HFFc6 (cell line): Measurements from ENCODE around the gene DYSF. TPM values are rescaled to one million over a fixed set of nuclear protein-coding genes. Genes with fewer than 3 reads are reported as not detected.

Source experiments
- DNase-seq: peaks from one replicate; pipeline ENCODE4 v3.0.0-alpha.2; 2018
- H3K27ac Mint-ChIP-seq: 2 replicates; pipeline ENCODE4 v1.8.0; 2020; ENCODE audit warnings: mild to moderate bottlenecking, mixed read lengths
- H3K27me3 Mint-ChIP-seq: 2 replicates; pipeline ENCODE4 v1.8.0; 2021; ENCODE audit warnings: mild to moderate bottlenecking, moderate library complexity, mixed read lengths; ENCODE audit not compliant: insufficient read depth
- H3K36me3 Mint-ChIP-seq: 2 replicates; pipeline ENCODE4 v1.8.0; 2021; ENCODE audit warnings: low read depth, mixed read lengths
- H3K4me1 Mint-ChIP-seq: 2 replicates; pipeline ENCODE4 v1.8.0; 2020; ENCODE audit warnings: low read depth, mixed read lengths
- H3K4me3 Mint-ChIP-seq: 2 replicates; pipeline ENCODE4 v1.8.0; 2020; ENCODE audit warnings: mild to moderate bottlenecking, moderate library complexity, mixed read lengths
- H3K9me3 Mint-ChIP-seq: 2 replicates; pipeline ENCODE4 v1.8.0; 2020; ENCODE audit warnings: mild to moderate bottlenecking, mixed read lengths
- CTCF ChIP-seq: fragments of 200-600 bp; sonication (generic); IDR thresholded peaks from 2 replicates; pipeline ENCODE4 v1.5.0; 2021; ENCODE audit warnings: antibody characterized with exemption, mild to moderate bottlenecking
- total RNA-seq, 6 experiments: library from RNA; stranded (reverse); fragmentation: NEBNext Ultra II Directional; extraction: Animal tissue kit (Norgen Biotek cat#: 25700); gene quantifications; 2 replicates in 1 of 6; 3 replicates in 5 of 6; pipeline ENCODE4 v1.2.3, GENCODE V29; 2021

The DYSF gene
- total RNA-seq, 6 experiments from 2014 or later: 0.07 to 0.57 (median 0.32) TPM

DNA sequence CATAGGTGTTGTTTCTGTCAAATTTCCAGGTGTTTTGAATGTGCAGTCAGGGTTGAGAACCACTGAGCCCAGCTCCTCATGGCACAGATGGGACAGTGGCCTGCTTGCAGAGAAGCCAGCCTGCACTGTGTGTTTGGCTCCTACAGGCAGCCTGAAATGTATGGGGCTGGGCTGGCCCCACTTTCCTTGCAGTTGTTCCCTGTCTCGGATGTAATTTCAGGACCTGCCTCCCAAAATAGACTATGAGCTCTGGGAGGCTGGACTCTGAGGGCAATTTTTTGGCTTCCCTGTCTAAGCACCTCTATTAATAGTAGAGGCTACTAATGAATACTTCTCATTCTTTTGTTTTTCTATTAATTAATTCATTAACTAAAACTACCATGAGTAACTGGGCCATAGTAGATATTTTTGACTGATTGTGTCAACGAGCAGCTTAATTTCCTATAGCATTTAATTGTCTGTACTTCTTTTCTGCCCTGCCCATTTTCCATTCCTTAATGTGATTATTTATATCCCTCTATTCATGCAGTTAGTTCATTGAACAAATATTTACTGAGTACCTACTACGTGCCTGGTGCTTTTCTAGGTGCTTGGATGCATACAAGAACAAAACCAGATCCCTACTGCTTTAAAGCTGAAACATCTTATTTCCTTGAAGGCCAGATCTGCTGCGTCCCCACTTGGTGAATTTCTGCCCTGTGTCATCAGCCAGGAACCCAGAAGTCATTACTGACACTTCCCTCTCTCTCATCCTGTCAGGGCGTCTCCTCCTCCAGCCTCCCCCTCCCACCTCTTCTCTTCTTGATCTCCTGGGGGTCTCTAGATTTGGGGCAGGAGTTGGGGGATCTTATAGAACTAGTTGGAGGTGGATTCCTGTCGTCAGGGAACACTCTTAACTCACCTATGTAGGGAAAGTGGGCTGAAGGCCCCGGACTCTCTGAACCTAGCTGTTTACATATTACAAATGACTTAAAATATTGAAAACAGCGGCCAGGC lies 16.3 kb downstream of the DYSF start:
- Mint-ChIP-seq H3K4me3 (no peak overlapping the region), H3K27me3 (peaks cover 31% of the 10 kb centered on the region)

DNA sequence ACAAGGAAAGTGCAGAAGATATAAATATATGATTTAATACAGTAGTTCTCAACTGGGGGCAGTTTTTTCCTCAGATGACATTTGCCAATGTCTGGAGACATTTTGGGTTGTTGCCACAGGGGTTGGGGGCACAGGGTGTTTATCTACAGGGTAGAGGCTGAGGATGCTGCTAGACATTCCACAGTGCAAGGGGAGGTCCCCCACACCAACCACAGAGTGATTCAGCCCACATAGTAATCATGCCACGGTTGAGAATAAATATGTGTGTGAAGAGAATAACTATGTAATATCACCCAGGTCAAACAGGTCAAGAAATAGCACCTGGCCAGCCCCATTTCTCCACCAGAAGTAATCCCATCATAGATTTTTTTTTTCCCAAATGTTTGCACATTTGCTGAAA lies 17.9 kb downstream of the DYSF start:
- Mint-ChIP-seq H3K4me3 (no peak overlapping the region), H3K27ac (no peak overlapping the region), H3K9me3 (no peaks in the 10 kb centered on the region), H3K4me1 (peaks cover 21% of the 10 kb centered on the region), H3K27me3 (peaks cover 31% of the 10 kb centered on the region), H3K36me3 (no peaks in the 10 kb centered on the region)
- TF ChIP-seq CTCF: no peak
- peak; percentile 18 for DNase-seq

More for the DNA sequence above, 16.3 kb downstream of the DYSF start:
- Mint-ChIP-seq H3K4me1 (peaks cover 21% of the 10 kb centered on the region), H3K36me3 (no peaks in the 10 kb centered on the region), H3K27ac (no peak overlapping the region), H3K9me3 (no peaks in the 10 kb centered on the region)
- no peak for DNase-seq
- no peak for TF ChIP-seq CTCF

DNA sequence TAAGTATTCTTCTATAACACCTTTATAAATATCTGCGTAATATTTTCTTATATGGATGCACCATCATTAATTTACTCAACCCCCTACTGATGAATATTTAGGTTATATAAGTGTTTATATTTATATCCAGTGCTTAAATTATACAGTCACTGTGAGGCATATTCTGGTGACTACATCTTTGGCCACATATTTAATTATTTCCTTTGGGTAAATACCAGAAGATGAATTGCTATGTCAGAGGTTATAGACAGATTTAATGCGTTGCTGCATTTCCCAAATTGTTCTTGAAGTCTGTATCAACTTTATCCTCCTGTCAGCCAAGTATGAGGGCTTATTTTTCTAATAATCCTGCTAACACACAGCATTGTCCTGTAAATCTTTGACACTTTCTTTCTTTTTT lies 18.7 kb downstream of the DYSF start:
- Mint-ChIP-seq H3K27me3 (peaks cover 32% of the 10 kb centered on the region), H3K9me3 (no peaks in the 10 kb centered on the region), H3K4me1 (peaks cover 18% of the 10 kb centered on the region), H3K27ac (no peak overlapping the region), H3K36me3 (no peaks in the 10 kb centered on the region), H3K4me3 (no peak overlapping the region)
- TF ChIP-seq CTCF: no peak
- DNase-seq: no peak

DNA sequence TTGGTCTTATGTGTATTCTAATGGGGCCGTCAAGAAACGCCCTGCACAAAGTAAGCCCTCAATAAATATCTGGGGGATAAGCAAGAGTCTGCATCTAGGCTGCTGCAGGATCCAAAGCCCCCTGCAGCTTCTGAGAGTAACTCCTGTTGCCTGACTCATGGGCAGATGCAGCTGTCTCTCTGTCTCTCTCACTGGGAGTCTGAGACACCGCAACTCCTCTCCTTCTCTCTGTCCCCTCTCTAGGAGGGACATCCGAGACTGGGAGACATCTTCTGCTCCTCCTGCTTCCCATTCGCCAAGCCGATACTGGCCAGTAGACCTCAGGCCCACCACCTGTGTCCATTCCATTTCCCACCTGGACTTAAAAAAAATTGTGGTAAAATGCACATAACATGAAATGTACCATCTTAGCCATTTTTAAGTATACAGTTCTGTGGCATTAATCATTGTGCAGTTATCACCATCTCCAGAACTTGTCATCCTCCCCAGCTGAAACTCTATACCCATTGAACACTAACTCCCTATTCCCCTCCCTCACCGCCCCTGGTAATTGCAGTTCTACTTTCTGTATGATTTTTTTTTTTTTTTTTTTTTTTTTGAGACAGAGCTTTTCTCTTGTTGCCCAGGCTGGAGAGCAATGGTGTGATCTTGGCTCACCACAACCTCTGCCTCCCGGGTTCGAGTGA lies 20.1 kb downstream of the DYSF start:
- Mint-ChIP-seq H3K4me3 (no peak overlapping the region), H3K27ac (no peak overlapping the region), H3K4me1 (peaks cover 13% of the 10 kb centered on the region), H3K36me3 (no peaks in the 10 kb centered on the region), H3K27me3 (peaks cover 26% of the 10 kb centered on the region), H3K9me3 (no peaks in the 10 kb centered on the region)
- DNase-seq: no peak
- no peak for TF ChIP-seq CTCF

DNA sequence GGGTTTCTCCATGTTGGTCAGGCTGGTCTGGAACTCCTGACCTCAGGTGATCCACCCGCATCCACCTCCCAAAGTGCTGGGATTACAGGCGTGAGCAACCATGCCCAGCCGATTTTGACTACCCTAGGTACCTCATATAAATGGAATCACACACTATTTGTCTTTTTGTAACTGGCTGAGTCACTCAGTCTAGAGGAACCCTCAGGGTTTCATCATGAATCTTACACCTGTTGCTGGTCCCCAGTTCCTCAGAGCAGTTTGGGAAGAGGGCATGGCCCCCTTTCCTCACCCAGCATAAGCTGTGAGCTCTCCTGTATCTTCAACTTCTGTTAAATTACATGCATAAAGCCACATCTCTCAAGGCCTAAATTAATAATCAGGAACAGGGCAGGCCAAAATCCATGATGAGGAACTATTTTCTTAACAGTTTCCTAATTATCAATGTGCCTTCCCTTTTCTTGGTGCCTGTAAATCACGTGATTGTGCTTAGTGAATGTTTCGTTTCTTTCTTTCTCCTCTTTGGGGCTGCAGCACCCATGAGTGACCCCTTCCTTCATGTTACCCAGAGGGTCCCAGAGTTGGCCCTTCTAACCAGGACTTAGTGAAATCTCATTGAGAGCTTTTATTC lies 20.9 kb downstream of the DYSF start:
- DNase-seq: no peak
- H3K4me1 Mint-ChIP-seq: peaks cover 13% of the 10 kb centered on the region
- H3K9me3 Mint-ChIP-seq: no peaks in the 10 kb centered on the region
- H3K27ac Mint-ChIP-seq: no peak overlapping the region
- H3K27me3 Mint-ChIP-seq: peaks cover 18% of the 10 kb centered on the region
- no peaks in the 10 kb centered on the region for H3K36me3 Mint-ChIP-seq
- no peak for TF ChIP-seq CTCF
- no peak overlapping the region for H3K4me3 Mint-ChIP-seq
